Measurements from ENCODE around the gene CCND1. TPM values are rescaled to one million over a fixed set of nuclear protein-coding genes. Genes with fewer than 3 reads are reported as not detected.
"Not testable (repeated sequence)": the region's sequence is repeated elsewhere in the genome, so short reads cannot be mapped to it uniquely, and the experiment has no call there.

CCND1 gene
- total RNA-seq, 1 donor from 2014 or later, result 17.2 TPM

DNA sequence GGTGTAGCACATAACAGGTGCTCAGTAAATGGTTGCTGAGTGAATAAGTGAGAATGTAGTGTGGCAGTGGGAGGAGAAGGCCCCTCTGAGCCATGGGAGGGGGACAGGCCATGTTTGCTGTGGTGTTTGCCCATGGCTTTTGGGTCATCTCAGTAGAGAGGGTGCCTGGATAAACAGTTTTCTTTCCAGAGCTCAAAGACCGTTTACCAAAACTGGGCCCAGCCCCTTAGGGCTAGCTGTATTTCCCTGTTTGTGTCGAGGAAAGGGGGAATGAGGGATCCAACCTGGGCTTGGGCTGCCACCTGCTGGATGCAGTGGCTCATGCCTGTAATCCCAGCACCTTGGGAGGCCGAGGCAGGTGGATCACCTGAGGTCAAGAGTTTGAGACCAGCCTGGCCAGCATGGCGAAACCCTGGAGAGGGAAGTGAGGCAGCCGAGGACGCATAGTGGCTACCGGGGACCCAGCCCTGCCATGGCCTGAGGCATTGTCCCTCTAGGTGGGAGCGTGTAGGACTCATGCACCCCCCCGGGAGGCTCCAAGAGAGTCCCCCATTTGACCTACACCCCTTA lies 42.9 kb downstream of the CCND1 start:
- no peak overlapping the region for H3K4me3 Mint-ChIP-seq
- no peaks in the 10 kb centered on the region for H3K9me3 Mint-ChIP-seq
- intact Hi-C loops (cut with micrococcal nuclease), result no loop called here
- no peak overlapping the region for H3K27ac Mint-ChIP-seq
- H3K27me3 Mint-ChIP-seq, result peaks cover 16% of the 10 kb centered on the region
- no peaks in the 10 kb centered on the region for H3K36me3 Mint-ChIP-seq (ENCODE audit: low read depth)
- no peak for DNase-seq
- peaks cover 10% of the 10 kb centered on the region for H3K4me1 Mint-ChIP-seq

DNA sequence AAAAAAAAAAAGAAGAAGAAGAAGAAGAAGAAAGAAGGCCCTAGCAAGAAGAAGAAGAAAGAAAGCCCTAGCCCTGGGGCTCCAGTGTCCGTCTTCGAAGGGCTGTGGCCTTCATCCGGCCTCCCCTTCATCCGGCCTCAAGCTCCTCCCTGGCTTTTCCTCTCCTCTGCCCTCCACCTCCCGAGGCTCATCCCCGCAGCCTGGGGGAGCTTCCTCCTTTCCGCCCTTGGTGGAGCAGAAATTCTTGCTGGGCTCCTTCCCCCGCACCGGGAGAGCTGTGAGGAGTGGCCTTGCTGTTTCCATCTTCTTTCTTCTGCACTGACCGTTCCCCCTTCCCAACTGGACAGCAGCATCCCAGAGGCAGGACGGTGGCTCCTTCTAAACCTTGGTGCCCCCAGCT lies 43.7 kb downstream of the CCND1 start:
- Mint-ChIP-seq H3K27me3 (peaks cover 15% of the 10 kb centered on the region), H3K27ac (no peak overlapping the region), H3K9me3 (no peaks in the 10 kb centered on the region), H3K4me1 (peaks cover 11% of the 10 kb centered on the region), H3K36me3 (ENCODE audit: low read depth) (no peaks in the 10 kb centered on the region), H3K4me3 (no peak overlapping the region)
- DNase-seq, result no peak
- intact Hi-C loops (cut with micrococcal nuclease), result loop anchor here (5.0 kb wide), 2 partner anchors 118 to 513 kb away; no protein-coding TSS in a partner anchor

DNA sequence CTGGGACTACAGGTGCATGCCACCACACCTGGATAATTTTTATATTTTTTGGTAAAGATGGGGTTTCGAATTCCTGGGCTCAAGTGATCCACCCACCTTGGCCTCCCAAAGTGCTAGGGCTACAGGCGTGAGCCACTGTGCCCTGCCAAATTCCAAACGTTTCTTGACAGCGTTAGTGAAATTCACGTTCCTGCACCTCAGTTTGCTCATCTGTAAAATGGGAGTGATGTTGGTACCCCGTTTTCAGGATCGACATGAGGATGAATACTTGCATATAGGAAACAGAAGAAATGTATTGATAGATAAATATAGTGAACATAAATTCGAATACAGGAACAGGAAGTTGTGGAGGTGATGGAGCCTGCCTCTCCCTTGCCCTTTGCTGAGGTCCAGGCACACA lies 44.4 kb downstream of the CCND1 start:
- H3K27ac Mint-ChIP-seq, result no peak overlapping the region
- no peak for DNase-seq
- intact Hi-C loops (cut with micrococcal nuclease), result loop anchor here (5.0 kb wide), 2 partner anchors 117 to 512 kb away; no protein-coding TSS in a partner anchor
- H3K4me1 Mint-ChIP-seq, result peaks cover 14% of the 10 kb centered on the region
- H3K4me3 Mint-ChIP-seq, result peak overlapping the region; percentile 62
- H3K27me3 Mint-ChIP-seq, result peaks cover 19% of the 10 kb centered on the region
- H3K9me3 Mint-ChIP-seq, result no peaks in the 10 kb centered on the region
- no peaks in the 10 kb centered on the region for H3K36me3 Mint-ChIP-seq (ENCODE audit: low read depth)

DNA sequence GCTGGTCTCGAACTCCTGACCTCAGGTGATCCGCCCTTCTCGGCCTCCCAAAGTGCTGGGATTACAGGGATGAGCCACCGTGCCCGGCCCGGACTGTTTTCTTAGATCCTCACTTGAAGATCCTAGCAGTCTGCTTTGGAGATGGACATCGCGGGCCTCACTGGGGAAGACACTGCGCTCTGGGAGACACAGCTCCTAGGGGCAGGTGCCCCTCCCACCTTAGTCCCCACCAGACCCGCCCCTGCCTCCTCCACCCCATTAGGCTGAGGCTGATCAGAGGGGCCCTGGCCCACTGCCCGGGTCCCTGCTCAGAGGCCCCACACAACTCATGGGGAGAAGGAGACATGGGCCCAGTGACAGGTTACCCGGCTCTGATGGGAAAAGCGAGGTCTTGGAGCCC lies 45.5 kb downstream of the CCND1 start:
- DNase-seq, result no peak
- Mint-ChIP-seq H3K27ac (no peak overlapping the region), H3K36me3 (ENCODE audit: low read depth) (no peaks in the 10 kb centered on the region), H3K4me3 (no peak overlapping the region), H3K27me3 (peaks cover 21% of the 10 kb centered on the region), H3K9me3 (no peaks in the 10 kb centered on the region), H3K4me1 (peaks cover 14% of the 10 kb centered on the region)
- intact Hi-C loops (cut with micrococcal nuclease), result loop anchor here (1.0 to 5.0 kb wide), 4 partner anchors 116 to 511 kb away; no protein-coding TSS in a partner anchor

DNA sequence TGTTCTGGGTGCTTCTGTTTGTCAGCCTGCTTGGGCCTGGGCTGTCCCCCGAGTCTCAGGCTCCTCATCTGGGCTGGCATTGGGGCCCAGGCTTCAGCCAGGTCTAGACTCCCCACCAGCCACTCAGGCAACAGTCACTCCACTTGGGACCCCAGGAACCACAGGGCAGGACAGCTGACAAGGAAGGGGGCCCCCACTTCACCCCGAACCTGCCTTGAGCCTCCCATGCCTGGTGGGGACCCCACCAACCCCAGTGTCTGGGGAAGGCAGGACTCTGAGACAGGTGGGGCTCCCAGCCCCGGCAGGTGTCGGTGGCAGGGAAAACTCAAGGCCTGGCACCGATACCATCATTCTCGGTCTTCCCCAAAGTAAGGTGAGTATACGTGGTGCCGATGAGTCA lies 45.9 kb downstream of the CCND1 start:
- no peak for DNase-seq
- H3K27me3 Mint-ChIP-seq, result peaks cover 24% of the 10 kb centered on the region
- no peak overlapping the region for H3K27ac Mint-ChIP-seq
- no peaks in the 10 kb centered on the region for H3K36me3 Mint-ChIP-seq (ENCODE audit: low read depth)
- H3K4me3 Mint-ChIP-seq, result no peak overlapping the region
- intact Hi-C loops (cut with micrococcal nuclease), result loop anchor here (1.0 to 5.0 kb wide), 4 partner anchors 115 to 510 kb away; no protein-coding TSS in a partner anchor
- H3K9me3 Mint-ChIP-seq, result no peaks in the 10 kb centered on the region
- peaks cover 14% of the 10 kb centered on the region for H3K4me1 Mint-ChIP-seq

DNA sequence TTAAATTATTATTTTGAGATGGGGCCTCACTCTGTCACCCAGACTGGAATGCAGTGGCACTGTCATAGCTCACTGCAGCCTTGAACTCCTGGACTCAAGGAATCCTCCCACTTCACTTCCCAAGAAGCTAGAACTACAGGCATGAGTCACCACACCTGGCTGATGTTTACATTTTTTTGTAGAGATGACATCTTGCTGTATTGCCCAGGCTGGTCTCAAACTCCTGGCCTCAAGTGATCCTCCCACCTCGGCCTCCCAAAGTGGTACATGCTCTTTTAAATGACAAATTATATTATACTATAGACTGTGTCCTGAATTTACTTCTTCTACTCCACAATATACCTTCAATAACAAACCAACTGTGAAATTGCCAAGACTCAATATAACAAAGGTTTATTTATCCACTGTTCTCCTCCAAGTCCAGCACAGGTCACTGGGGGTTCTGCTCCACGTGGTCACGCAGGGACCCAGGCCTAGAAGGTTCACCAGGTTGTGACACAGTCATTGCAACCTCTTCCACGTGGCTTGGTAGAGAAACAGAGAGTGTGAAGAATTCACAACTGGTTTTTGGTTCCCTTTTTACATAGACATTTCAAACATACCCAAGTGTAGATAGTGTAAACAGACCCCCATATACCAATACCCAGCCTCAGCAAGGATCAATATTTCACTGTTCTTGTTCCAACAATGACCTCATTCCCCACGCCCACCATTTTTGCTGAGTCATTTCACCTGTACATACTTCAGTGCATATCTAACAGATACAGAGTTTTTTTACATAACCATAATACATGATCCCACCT lies 47.2 kb downstream of the CCND1 start:
- H3K36me3 Mint-ChIP-seq (ENCODE audit: low read depth); H3K9me3 Mint-ChIP-seq; H3K4me3 Mint-ChIP-seq; DNase-seq; H3K27ac Mint-ChIP-seq: not testable (repeated sequence)
- peaks cover 31% of the 10 kb centered on the region for H3K27me3 Mint-ChIP-seq
- intact Hi-C loops (cut with micrococcal nuclease), result loop anchor here (2.0 to 5.0 kb wide), 3 partner anchors 114 to 509 kb away; no protein-coding TSS in a partner anchor
- peaks cover 14% of the 10 kb centered on the region for H3K4me1 Mint-ChIP-seq

DNA sequence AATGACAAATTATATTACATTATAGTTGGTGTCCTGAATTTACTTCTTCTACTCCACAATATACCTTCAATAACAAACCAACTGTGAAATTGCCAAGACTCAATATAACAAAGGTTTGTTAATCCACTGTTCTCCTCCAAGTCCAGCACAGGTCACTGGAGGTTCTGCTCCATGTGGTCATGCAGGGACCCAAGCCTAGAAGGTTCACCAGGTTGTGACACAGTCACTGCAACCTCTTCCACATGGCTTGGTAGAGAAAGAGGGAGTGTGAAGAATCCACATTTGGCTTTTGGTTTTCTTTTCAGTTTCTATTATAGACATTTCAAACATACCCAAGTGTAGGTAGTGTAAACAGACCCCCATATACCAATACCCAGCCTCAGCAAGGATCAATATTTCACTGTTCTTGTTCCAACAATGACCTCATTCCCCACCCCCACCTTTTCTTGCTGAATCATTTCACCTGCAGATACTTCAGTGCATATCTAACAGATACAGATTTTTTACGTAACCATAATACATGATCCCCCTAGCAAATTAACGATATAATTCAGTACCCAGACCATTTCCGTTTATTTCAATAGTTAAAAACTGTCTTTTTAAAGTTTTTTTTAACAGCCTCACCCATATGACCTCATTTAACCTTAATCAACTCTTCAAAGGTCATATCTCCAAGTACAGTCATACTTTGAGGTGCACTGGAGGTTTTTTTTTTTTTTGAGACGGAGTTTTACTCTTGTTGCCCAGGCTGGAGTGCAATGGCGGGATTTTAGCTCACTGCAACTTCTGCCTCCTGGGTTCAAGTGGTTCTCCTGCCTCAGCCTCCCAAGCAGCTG lies 48.7 kb downstream of the CCND1 start:
- no peak overlapping the region for H3K4me3 Mint-ChIP-seq
- H3K36me3 Mint-ChIP-seq (ENCODE audit: low read depth), result no peaks in the 10 kb centered on the region
- H3K27ac Mint-ChIP-seq, result no peak overlapping the region
- peaks cover 31% of the 10 kb centered on the region for H3K27me3 Mint-ChIP-seq
- H3K4me1 Mint-ChIP-seq, result peaks cover 14% of the 10 kb centered on the region
- intact Hi-C loops (cut with micrococcal nuclease), result loop anchor here (5.0 kb wide), 2 partner anchors 113 to 508 kb away; no protein-coding TSS in a partner anchor
- no peak for DNase-seq
- no peaks in the 10 kb centered on the region for H3K9me3 Mint-ChIP-seq

DNA sequence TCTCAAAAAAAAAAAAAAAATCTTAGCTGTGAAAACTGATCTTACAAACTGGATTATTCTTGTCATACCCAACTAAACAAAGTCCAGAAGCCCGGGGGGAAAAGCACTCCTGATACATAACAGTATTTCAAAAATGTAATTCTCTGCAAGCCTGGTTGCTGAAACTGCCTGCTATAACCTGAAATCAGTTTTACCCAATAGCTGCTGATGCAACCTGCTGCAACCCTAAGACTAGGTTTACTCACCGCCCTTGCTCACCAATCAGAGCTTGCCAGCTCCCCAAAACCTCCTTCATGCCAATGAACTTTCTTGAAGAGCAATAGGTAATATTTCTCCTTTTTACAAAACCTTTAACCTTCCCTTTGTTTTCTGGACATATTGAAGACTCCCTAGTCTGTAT lies 50.5 kb downstream of the CCND1 start:
- Mint-ChIP-seq H3K36me3 (ENCODE audit: low read depth) (no peaks in the 10 kb centered on the region), H3K27ac (no peak overlapping the region), H3K4me3 (no peak overlapping the region), H3K4me1 (peaks cover 9% of the 10 kb centered on the region), H3K9me3 (no peaks in the 10 kb centered on the region), H3K27me3 (peaks cover 34% of the 10 kb centered on the region)
- intact Hi-C loops (cut with micrococcal nuclease), result no loop called here
- no peak for DNase-seq

DNA sequence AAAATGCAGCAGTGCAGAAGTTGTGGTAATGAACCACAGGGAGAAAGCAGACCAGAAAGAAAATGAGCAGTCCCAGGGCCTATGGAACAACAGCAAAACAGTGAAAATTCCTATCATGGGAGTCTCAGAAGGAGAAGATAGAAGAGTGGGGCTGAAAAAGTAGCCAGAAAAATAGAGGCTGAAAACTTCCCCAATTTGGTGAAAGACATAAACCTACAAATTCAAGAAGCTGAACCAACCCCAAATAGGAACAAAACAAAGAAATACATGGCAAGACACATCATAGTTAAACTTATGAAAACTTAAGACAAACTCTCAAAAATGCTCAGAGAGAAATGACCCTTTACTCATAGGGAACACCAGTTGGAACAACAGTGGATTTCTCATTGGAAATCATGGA lies 51.5 kb downstream of the CCND1 start:
- intact Hi-C loops (cut with micrococcal nuclease), result no loop called here
- H3K27ac Mint-ChIP-seq, result no peak overlapping the region

DNA sequence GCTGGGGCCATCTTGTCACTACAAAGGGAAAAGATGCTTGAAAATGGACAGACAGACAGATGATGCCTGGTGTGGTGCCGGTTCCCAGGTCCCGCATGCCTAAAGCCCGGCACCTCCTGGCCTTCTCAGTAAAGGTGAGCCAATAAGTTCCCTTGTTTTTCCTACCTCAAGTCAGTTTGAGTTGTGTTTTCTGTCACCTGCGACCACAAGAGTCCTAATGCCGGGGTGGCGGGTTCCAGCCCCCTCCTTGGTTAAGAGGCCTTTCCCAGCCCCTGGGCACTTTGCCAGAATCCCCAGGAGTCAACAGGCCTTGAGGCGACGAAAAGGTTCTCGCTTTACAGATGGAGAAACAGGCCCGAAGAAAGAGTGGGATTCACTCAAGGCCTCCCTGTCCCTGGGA lies 53.8 kb downstream of the CCND1 start:
- intact Hi-C loops (cut with micrococcal nuclease), result no loop called here
- no peak for DNase-seq
- no peak overlapping the region for H3K4me3 Mint-ChIP-seq
- H3K27me3 Mint-ChIP-seq, result peaks cover 36% of the 10 kb centered on the region
- no peaks in the 10 kb centered on the region for H3K36me3 Mint-ChIP-seq (ENCODE audit: low read depth)
- no peak overlapping the region for H3K27ac Mint-ChIP-seq
- peaks cover 2% of the 10 kb centered on the region for H3K4me1 Mint-ChIP-seq
- H3K9me3 Mint-ChIP-seq, result no peaks in the 10 kb centered on the region

More for the DNA sequence above, 51.5 kb downstream of the CCND1 start:
- no peaks in the 10 kb centered on the region for H3K9me3 Mint-ChIP-seq
- peaks cover 9% of the 10 kb centered on the region for H3K4me1 Mint-ChIP-seq
- no peak overlapping the region for H3K4me3 Mint-ChIP-seq
- DNase-seq, result no peak
- no peaks in the 10 kb centered on the region for H3K36me3 Mint-ChIP-seq (ENCODE audit: low read depth)
- peaks cover 34% of the 10 kb centered on the region for H3K27me3 Mint-ChIP-seq

DNA sequence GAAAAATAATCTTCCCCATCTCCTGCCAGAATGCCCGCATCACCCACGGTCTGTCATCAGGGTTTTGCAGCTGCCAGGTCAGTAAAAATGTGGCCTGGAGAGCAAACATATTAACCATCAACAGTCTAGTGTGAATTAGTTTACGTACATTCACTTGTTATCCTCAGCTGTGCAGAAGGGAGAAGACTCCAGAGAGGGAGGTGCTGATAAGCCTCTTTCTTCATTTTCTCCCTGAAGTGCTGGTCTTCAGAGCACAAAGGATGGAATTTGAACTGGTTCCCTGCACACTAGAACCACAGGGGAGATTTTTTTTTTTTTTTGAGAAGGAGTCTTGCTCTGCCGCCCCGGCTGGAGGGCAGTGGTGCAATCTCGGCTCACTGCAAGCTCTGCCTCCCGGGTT lies 54.6 kb downstream of the CCND1 start:
- H3K36me3 Mint-ChIP-seq (ENCODE audit: low read depth), result no peaks in the 10 kb centered on the region
- intact Hi-C loops (cut with micrococcal nuclease), result no loop called here
- no peaks in the 10 kb centered on the region for H3K9me3 Mint-ChIP-seq
- H3K27ac Mint-ChIP-seq, result no peak overlapping the region
- H3K4me3 Mint-ChIP-seq, result no peak overlapping the region
- no peaks in the 10 kb centered on the region for H3K4me1 Mint-ChIP-seq
- peaks cover 36% of the 10 kb centered on the region for H3K27me3 Mint-ChIP-seq
- no peak for DNase-seq

DNA sequence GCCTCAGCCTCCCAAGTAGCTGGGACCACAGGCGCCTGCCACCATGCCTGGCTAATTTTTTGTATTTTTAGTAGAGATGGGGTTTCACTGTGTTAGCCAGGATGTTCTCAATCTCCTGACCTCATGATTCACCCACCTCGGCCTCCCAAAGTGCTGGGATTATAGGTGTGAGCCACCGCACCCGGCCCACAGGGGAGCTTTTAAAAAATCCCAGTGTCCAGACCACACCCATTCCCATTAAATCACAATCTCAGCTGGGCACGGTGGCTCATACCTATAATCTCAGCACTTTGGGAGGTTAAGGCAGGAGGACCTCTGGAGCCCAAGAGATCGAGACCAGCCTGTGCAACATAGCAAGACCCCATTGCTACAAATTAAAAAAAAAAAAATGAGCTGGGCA lies 55.0 kb downstream of the CCND1 start:
- H3K36me3 Mint-ChIP-seq (ENCODE audit: low read depth); H3K27ac Mint-ChIP-seq; DNase-seq; H3K4me3 Mint-ChIP-seq; H3K4me1 Mint-ChIP-seq; H3K9me3 Mint-ChIP-seq; intact Hi-C loops (cut with micrococcal nuclease): not testable (repeated sequence)
- H3K27me3 Mint-ChIP-seq, result peaks cover 37% of the 10 kb centered on the region

DNA sequence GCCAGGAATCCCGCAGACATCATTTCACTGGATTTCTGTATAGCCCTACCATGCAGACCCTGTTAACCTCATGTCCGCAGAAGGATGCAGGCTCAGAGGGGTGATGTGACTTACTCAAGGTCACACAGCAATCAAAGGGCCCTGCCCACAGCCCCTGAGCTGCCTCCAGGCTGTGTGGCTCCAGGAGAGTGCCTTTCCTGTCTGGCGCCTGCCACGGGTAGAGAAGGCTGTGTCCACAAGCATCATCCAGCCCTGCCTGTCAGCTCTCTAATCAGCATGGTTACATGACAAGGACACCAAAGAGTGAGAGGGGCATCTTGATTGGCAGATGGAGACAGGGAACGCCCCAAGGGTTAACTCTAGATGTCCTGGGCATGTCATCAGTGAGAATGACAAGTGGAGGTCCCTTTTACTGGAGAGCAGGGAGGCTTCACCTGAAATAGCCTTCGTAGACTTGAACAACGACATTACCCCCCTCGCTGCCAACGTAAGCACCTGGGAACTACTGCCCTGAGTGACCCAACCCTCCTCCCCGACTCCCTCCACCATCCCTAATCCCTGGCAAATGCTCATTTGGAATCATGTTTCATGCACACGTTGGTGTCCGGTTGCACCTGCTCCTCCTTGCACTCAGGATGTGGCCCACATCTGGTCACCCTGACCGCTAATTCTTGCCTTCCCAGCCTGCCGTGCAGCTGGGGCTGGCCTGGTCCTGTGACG lies 56.0 kb downstream of the CCND1 start:
- Mint-ChIP-seq H3K27ac (no peak overlapping the region), H3K4me1 (no peaks in the 10 kb centered on the region), H3K4me3 (no peak overlapping the region), H3K27me3 (peaks cover 38% of the 10 kb centered on the region), H3K9me3 (no peaks in the 10 kb centered on the region), H3K36me3 (ENCODE audit: low read depth) (no peaks in the 10 kb centered on the region)
- DNase-seq, result no peak
- intact Hi-C loops (cut with micrococcal nuclease), result no loop called here
